Measurements from ENCODE around the gene ATP6V0D1. TPM values are rescaled to one million over a fixed set of nuclear protein-coding genes. Genes with fewer than 3 reads are reported as not detected.

ATP6V0D1 gene
- total RNA-seq, 1 experiment from 2014 or later, result 50.5 TPM

DNA sequence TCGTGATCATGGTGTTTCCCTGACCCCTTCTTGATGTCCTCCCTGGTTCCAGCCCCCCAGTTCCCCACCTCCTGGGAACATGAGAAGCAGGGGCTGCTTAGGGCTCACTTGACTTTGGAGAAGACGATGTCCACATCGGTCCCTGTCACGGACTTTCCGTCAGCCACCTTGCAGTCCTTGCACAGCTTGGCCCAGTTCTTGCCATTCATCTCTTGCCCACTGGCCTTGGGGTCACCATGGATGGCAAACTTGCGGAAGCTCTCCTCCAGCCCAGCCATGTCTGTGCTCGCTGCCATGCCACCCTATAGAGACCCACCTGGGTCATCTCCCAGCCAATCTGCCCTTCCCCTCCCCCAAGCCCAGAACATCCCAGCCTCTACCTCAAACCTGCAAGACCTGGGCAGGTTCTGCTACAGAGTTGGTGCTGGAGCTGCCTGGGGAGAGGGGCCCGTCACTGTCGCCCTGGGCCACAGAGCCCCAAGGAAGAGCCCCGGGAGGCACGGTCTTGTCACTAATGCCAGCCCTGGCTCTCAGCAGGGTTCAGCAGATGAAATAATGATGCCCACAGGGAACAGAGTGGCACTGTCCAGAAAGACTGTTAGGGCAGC lies 90.0 kb downstream of the ATP6V0D1 start:
- H3K9me3 Mint-ChIP-seq (ENCODE audit: unreplicated experiment), result no peaks in the 10 kb centered on the region
- no peak overlapping the region for H3K27ac Mint-ChIP-seq (ENCODE audit: low read depth, unreplicated experiment)
- TF ChIP-seq, protein P1, sequence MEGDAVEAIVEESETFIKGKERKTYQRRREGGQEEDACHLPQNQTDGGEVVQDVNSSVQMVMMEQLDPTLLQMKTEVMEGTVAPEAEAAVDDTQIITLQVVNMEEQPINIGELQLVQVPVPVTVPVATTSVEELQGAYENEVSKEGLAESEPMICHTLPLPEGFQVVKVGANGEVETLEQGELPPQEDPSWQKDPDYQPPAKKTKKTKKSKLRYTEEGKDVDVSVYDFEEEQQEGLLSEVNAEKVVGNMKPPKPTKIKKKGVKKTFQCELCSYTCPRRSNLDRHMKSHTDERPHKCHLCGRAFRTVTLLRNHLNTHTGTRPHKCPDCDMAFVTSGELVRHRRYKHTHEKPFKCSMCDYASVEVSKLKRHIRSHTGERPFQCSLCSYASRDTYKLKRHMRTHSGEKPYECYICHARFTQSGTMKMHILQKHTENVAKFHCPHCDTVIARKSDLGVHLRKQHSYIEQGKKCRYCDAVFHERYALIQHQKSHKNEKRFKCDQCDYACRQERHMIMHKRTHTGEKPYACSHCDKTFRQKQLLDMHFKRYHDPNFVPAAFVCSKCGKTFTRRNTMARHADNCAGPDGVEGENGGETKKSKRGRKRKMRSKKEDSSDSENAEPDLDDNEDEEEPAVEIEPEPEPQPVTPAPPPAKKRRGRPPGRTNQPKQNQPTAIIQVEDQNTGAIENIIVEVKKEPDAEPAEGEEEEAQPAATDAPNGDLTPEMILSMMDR (IDR thresholded peaks at IDR 0.05; ENCODE audit: unreplicated experiment), result no peak
- CTCF ChIA-PET, result interaction anchor here (0.7 to 0.9 kb wide), 2 partner anchors 131 to 175 kb away, joined by 3 to 4 read pairs; no protein-coding TSS in a partner anchor
- peaks cover 8% of the 10 kb centered on the region for H3K27me3 Mint-ChIP-seq (ENCODE audit: insufficient read depth, unreplicated experiment)
- no peaks in the 10 kb centered on the region for H3K36me3 Mint-ChIP-seq (ENCODE audit: insufficient read depth, unreplicated experiment)
- H3K4me3 Mint-ChIP-seq (ENCODE audit: unreplicated experiment), result no peak overlapping the region
- peaks cover 8% of the 10 kb centered on the region for H3K4me1 Mint-ChIP-seq (ENCODE audit: insufficient read depth, unreplicated experiment)
- no peak for DNase-seq (ENCODE audit: unreplicated experiment)
- POLR2A ChIA-PET, result no interaction called here
- BruUV-seq (replicated peaks), result no TSS peak
- intact Hi-C loops (cut with micrococcal nuclease), result no loop called here

DNA sequence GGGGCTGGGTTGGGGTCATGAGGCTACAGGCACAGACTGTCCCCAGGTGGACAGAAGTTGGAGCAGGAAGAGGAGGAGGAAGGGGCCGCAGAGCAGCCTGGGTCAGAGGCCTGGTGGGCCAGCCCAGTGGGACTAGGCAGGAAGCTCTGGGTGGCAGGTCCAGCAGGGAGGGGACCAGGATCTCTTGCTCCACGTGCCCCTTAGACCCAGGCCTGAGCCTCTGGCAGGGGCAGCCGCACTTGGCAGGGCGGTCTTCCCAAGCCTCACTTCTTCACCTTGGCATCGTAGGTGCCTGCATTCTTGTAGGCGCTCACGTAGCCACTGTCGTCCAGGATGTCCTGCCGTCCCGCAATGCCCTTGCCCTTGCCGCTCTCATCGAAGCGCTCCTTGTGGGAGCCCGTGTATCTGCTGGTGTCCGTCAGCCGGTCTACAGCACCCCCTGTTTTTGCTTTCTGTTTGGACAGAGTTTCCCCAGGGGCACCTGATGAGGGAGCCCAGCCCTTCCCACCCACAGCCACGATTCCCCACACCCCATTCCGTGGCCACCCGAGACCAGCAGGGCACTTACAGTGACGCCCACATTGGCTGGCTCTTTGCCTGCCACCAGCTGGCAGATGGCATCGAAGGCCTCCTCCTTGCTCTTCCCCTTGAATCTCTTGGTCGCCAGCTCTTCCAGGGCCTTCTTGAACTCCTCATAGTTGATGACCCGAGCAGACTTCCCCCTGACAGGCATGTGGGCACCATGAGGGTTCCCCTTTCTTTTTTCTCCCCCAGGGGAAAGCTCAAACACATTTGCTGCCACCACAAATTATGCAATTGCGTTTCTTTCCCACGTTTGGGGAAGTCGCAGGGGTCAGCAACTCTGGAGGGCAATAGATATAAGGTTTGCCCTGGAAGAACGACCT lies 90.8 kb downstream of the ATP6V0D1 start:
- DNase-seq (ENCODE audit: unreplicated experiment), result no peak
- Mint-ChIP-seq H3K27me3 (ENCODE audit: insufficient read depth, unreplicated experiment) (peaks cover 16% of the 10 kb centered on the region), H3K9me3 (ENCODE audit: unreplicated experiment) (no peaks in the 10 kb centered on the region), H3K36me3 (ENCODE audit: insufficient read depth, unreplicated experiment) (no peaks in the 10 kb centered on the region), H3K4me1 (ENCODE audit: insufficient read depth, unreplicated experiment) (peaks cover under 1% of the 10 kb centered on the region), H3K27ac (ENCODE audit: low read depth, unreplicated experiment) (no peak overlapping the region), H3K4me3 (ENCODE audit: unreplicated experiment) (no peak overlapping the region)
- intact Hi-C loops (cut with micrococcal nuclease), result no loop called here
- no TSS peak for BruUV-seq (replicated peaks)
- TF ChIP-seq, protein P1 (IDR thresholded peaks at IDR 0.05; ENCODE audit: unreplicated experiment), result no peak
- ChIA-PET POLR2A (no interaction called here), CTCF (interaction anchor here (0.7 to 0.9 kb wide), 2 partner anchors 130 to 175 kb away, joined by 3 to 4 read pairs; no protein-coding TSS in a partner anchor)

DNA sequence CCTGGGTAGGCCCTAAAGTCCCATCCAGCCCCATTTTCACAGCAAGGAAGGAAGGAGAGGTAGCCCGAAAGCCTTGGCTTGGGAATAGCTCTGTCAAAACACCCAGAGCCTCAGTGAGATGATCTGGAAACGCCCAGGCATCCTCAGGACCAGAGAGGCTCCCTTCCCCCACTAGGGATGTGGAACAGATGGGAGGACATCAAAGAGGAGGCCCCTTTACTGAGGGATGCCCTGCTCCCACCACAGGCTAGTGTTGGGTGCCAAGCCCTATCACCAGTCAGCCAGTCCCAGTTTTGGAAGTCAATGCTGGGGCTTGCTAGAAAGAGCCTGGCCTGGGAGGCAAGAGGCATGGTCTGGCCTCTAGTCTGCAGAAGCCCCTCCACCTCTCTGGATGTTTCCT lies 92.4 kb downstream of the ATP6V0D1 start:
- no peak overlapping the region for H3K27ac Mint-ChIP-seq (ENCODE audit: low read depth, unreplicated experiment)

DNA sequence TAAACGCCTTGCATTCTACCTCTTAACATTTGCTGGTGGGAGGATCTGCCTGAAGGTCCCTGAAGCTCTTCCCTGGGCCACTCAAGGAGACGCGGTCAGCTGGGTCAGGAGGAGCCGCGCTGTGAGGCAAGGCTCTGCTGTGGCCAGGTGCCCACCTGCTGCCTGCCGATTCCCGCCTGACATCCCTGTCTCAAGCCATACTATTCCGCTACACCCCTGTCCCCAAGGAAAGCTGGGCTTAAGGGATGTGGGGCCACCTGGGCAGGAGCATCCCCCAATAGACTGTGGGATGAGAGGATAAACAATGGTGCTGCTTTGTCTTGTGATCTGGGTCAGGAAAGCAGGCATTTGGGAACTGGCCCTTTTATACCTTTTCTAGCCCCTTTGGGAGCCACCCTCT lies 92.8 kb downstream of the ATP6V0D1 start:
- no peaks in the 10 kb centered on the region for H3K36me3 Mint-ChIP-seq (ENCODE audit: insufficient read depth, unreplicated experiment)
- ChIA-PET CTCF (interaction anchor here (0.8 kb wide), 1 partner anchor 161 kb away, joined by 4 read pairs; the partner anchor contains the start of gene TMEM208), POLR2A (no interaction called here)
- TF ChIP-seq, protein P1 (IDR thresholded peaks at IDR 0.05; ENCODE audit: unreplicated experiment), result no peak
- H3K9me3 Mint-ChIP-seq (ENCODE audit: unreplicated experiment), result no peaks in the 10 kb centered on the region
- BruUV-seq (replicated peaks), result no TSS peak
- no peak overlapping the region for H3K27ac Mint-ChIP-seq (ENCODE audit: low read depth, unreplicated experiment)
- H3K4me3 Mint-ChIP-seq (ENCODE audit: unreplicated experiment), result no peak overlapping the region
- intact Hi-C loops (cut with micrococcal nuclease), result no loop called here
- DNase-seq (ENCODE audit: unreplicated experiment), result no peak
- H3K4me1 Mint-ChIP-seq (ENCODE audit: insufficient read depth, unreplicated experiment), result no peaks in the 10 kb centered on the region
- peaks cover 23% of the 10 kb centered on the region for H3K27me3 Mint-ChIP-seq (ENCODE audit: insufficient read depth, unreplicated experiment)

More for the DNA sequence above, 92.4 kb downstream of the ATP6V0D1 start:
- intact Hi-C loops (cut with micrococcal nuclease), result no loop called here
- Mint-ChIP-seq H3K36me3 (ENCODE audit: insufficient read depth, unreplicated experiment) (no peaks in the 10 kb centered on the region), H3K9me3 (ENCODE audit: unreplicated experiment) (no peaks in the 10 kb centered on the region), H3K4me3 (ENCODE audit: unreplicated experiment) (no peak overlapping the region), H3K4me1 (ENCODE audit: insufficient read depth, unreplicated experiment) (no peaks in the 10 kb centered on the region), H3K27me3 (ENCODE audit: insufficient read depth, unreplicated experiment) (peaks cover 23% of the 10 kb centered on the region)
- POLR2A ChIA-PET, result no interaction called here
- BruUV-seq (replicated peaks), result no TSS peak
- no peak for DNase-seq (ENCODE audit: unreplicated experiment)
- CTCF ChIA-PET, result interaction anchor here (0.8 kb wide), 1 partner anchor 161 kb away, joined by 4 read pairs; the partner anchor contains the start of gene TMEM208
- TF ChIP-seq, protein P1 (IDR thresholded peaks at IDR 0.05; ENCODE audit: unreplicated experiment), result no peak
